OCI-LY1 (cell line): Measurements from ENCODE around the gene TSPAN3.

Source experiments
- H2AFZ ChIP-seq: fragments of 200-600 bp; sonication (generic), shearing (Covaris generic); 2 replicates; pipeline ENCODE4 v1.6.0; 2014; ENCODE audit warnings: antibody characterized with exemption, mild to moderate bottlenecking, low read length
- H3F3A ChIP-seq: fragments of 200-600 bp; sonication (generic), shearing (Covaris generic); 2 replicates; pipeline ENCODE4 v1.6.0; 2014; ENCODE audit warnings: mild to moderate bottlenecking, antibody characterized with exemption, low read length, moderate library complexity; ENCODE audit not compliant: insufficient read depth
- H3K27ac ChIP-seq: fragments of 200-600 bp; sonication (generic); 2 replicates; pipeline ENCODE4 v1.5.1; 2014; ENCODE audit warnings: low read length, mixed run types, mild to moderate bottlenecking, low read depth; ENCODE audit not compliant: poor library complexity, severe bottlenecking
- H3K27me3 ChIP-seq: fragments of 200-600 bp; sonication (generic); 2 replicates; pipeline ENCODE4 v1.6.0; 2014; ENCODE audit warnings: antibody characterized with exemption, mild to moderate bottlenecking, low read length, moderate library complexity; ENCODE audit not compliant: insufficient read depth
- H3K36me3 ChIP-seq: fragments of 200-600 bp; sonication (generic); 2 replicates; pipeline ENCODE4 v1.6.1; 2014; ENCODE audit warnings: mild to moderate bottlenecking, antibody characterized with exemption, low read length, moderate library complexity, mixed read lengths; ENCODE audit not compliant: insufficient read depth
- H3K4me1 ChIP-seq: fragments of 200-600 bp; sonication (generic); 2 replicates; pipeline ENCODE4 v1.5.1; 2014; ENCODE audit warnings: mild to moderate bottlenecking, low read length, moderate library complexity; ENCODE audit not compliant: insufficient read depth, severe bottlenecking
- H3K4me2 ChIP-seq: fragments of 200-600 bp; sonication (generic), shearing (Covaris generic); 2 replicates; pipeline ENCODE4 v1.6.1; 2014; ENCODE audit warnings: low read length
- H3K4me3 ChIP-seq: fragments of 200-600 bp; sonication (generic); 2 replicates; pipeline ENCODE4 v1.5.1; 2014; ENCODE audit warnings: low read length, low read depth, mild to moderate bottlenecking, mixed read lengths; ENCODE audit not compliant: poor library complexity, severe bottlenecking
- H3K79me2 ChIP-seq: fragments of 200-600 bp; shearing (Covaris generic); 2 replicates; pipeline ENCODE4 v1.6.1; 2016; ENCODE audit warnings: mixed run types, low read length, mixed read lengths; ENCODE audit not compliant: insufficient read depth
- H3K9ac ChIP-seq: fragments of 200-600 bp; sonication (generic), shearing (Covaris generic); 2 replicates; pipeline ENCODE4 v1.6.1; 2014; ENCODE audit warnings: mild to moderate bottlenecking, low read length, mixed read lengths
- H3K9me2 ChIP-seq: fragments of 200-600 bp; sonication (generic), shearing (Covaris generic); 2 replicates; pipeline ENCODE4 v1.6.1; 2014; ENCODE audit warnings: low read depth, mild to moderate bottlenecking, low read length, mixed read lengths
- H3K9me3 ChIP-seq: fragments of 200-600 bp; shearing (Covaris generic); 2 replicates; pipeline ENCODE4 v1.6.1; 2014; ENCODE audit warnings: low read length, mixed read lengths
- H4K20me1 ChIP-seq: fragments of 200-600 bp; sonication (generic), shearing (Covaris generic); 2 replicates; pipeline ENCODE4 v1.6.0; 2016; ENCODE audit warnings: mild to moderate bottlenecking, low read length; ENCODE audit not compliant: insufficient read depth
- CTCF ChIP-seq: fragments of 200-600 bp; sonication (generic), shearing (Covaris generic); IDR thresholded peaks from 2 replicates; pipeline ENCODE4 v1.5.1; 2017; ENCODE audit warnings: mild to moderate bottlenecking, antibody characterized with exemption, low read length, moderate library complexity, mixed read lengths
- EZH2 ChIP-seq: fragments of 200-600 bp; sonication (generic), shearing (Covaris generic); IDR thresholded peaks from 2 replicates; pipeline ENCODE4 v1.8.0; 2017; ENCODE audit warnings: borderline replicate concordance, mixed run types, mild to moderate bottlenecking, antibody characterized with exemption, low read length, moderate library complexity, mixed read lengths

TSPAN3 gene

GRCh38 chr15:77064539-77065308 lies 6.2 kb downstream of the TSPAN3 start:
- Histone ChIP-seq H3K36me3 (peaks cover 10% of the 10 kb centered on the region; the same call in 1 of the 2 replicates), H3F3A (no peaks in the 10 kb centered on the region), H3K4me1 (peaks cover 53% of the 10 kb centered on the region), H4K20me1 (no peaks in the 10 kb centered on the region), H3K9me3 (no peaks in the 10 kb centered on the region), H3K9me2 (no peaks in the 10 kb centered on the region), H3K4me3 (no peak overlapping the region), H3K27me3 (no peaks in the 10 kb centered on the region), H3K4me2 (no peak overlapping the region), H3K27ac (no peak overlapping the region), H3K79me2 (peaks cover 34% of the 10 kb centered on the region), H2AFZ (no peak overlapping the region), H3K9ac (no peak overlapping the region)
- TF ChIP-seq EZH2 (no peak), CTCF (no peak)

- Histone ChIP-seq H3K79me2 (peaks cover 34% of the 10 kb centered on the region), H3K27ac (no peak overlapping the region), H3K27me3 (no peaks in the 10 kb centered on the region), H3K4me1 (peaks cover 51% of the 10 kb centered on the region), H4K20me1 (no peaks in the 10 kb centered on the region), H2AFZ (no peak overlapping the region), H3K4me3 (no peak overlapping the region), H3F3A (no peaks in the 10 kb centered on the region), H3K9ac (no peak overlapping the region), H3K4me2 (no peak overlapping the region), H3K36me3 (peaks cover 8% of the 10 kb centered on the region; the same call in 1 of the 2 replicates), H3K9me3 (no peaks in the 10 kb centered on the region), H3K9me2 (no peaks in the 10 kb centered on the region)
- TF ChIP-seq EZH2 (no peak), CTCF (no peak)
Measured at GRCh38 chr15:77064063-77064462, 6.8 kb downstream of the TSPAN3 start.

GRCh38 chr15:77063249-77063648 lies 7.7 kb downstream of the TSPAN3 start:
- Histone ChIP-seq H3K4me1 (peaks cover 42% of the 10 kb centered on the region), H3K79me2 (peaks cover 34% of the 10 kb centered on the region), H3K9me3 (no peaks in the 10 kb centered on the region), H2AFZ (no peak overlapping the region), H3K27me3 (no peaks in the 10 kb centered on the region), H3K9me2 (no peaks in the 10 kb centered on the region), H3K4me3 (no peak overlapping the region), H4K20me1 (no peaks in the 10 kb centered on the region), H3K27ac (no peak overlapping the region), H3K9ac (no peak overlapping the region), H3F3A (no peaks in the 10 kb centered on the region), H3K36me3 (no peaks in the 10 kb centered on the region), H3K4me2 (no peak overlapping the region)
- TF ChIP-seq CTCF, result no peak
- TF ChIP-seq EZH2, result no peak
